ENCODE results near the gene FUT8.

The FUT8 gene

GRCh38 chr14:65552724-65553123 lies 140.2 kb downstream of the FUT8 start:
- no peak for DNase-seq (ENCODE audit: low read depth in 4 of 4, low spot score in 1 of 4)

GRCh38 chr14:65554837-65555236 lies 142.3 kb downstream of the FUT8 start:
- DNase-seq (ENCODE audit: low read depth in 4 of 4, low spot score in 1 of 4): no peak

- no peak for DNase-seq (ENCODE audit: low read depth in 4 of 4, low spot score in 1 of 4)
These were observed 142.8 kb downstream of the FUT8 start for GRCh38 chr14:65555358-65555757.

GRCh38 chr14:65558363-65558762 lies 145.8 kb downstream of the FUT8 start:
- DNase-seq (ENCODE audit: low read depth in 4 of 4, low spot score in 1 of 4): no peak

GRCh38 chr14:65560340-65561027 lies 148.0 kb downstream of the FUT8 start:
- DNase-seq (ENCODE audit: low read depth in 4 of 4, low spot score in 1 of 4): no peak

GRCh38 chr14:65564370-65564769 lies 151.8 kb downstream of the FUT8 start:
- DNase-seq (ENCODE audit: low read depth in 4 of 4, low spot score in 1 of 4): no peak

- no peak for DNase-seq (ENCODE audit: low read depth in 4 of 4, low spot score in 1 of 4)
These were observed 153.4 kb downstream of the FUT8 start for GRCh38 chr14:65565948-65566347.

- no peak for DNase-seq (ENCODE audit: low read depth in 4 of 4, low spot score in 1 of 4)
These were observed 154.4 kb downstream of the FUT8 start for GRCh38 chr14:65566820-65567522.

- DNase-seq (ENCODE audit: low read depth in 4 of 4, low spot score in 1 of 4): no peak
These were observed 162.1 kb downstream of the FUT8 start for GRCh38 chr14:65574611-65575010.

GRCh38 chr14:65575389-65575788 lies 162.9 kb downstream of the FUT8 start:
- DNase-seq (ENCODE audit: low read depth in 4 of 4, low spot score in 1 of 4): no peak

- no peak for DNase-seq (ENCODE audit: low read depth in 4 of 4, low spot score in 1 of 4)
These were observed 168.4 kb downstream of the FUT8 start for GRCh38 chr14:65580973-65581372.

GRCh38 chr14:65581378-65581777 lies 168.8 kb downstream of the FUT8 start:
- no peak for DNase-seq (ENCODE audit: low read depth in 4 of 4, low spot score in 1 of 4)

GRCh38 chr14:65581799-65582198 lies 169.3 kb downstream of the FUT8 start:
- no peak for DNase-seq (ENCODE audit: low read depth in 4 of 4, low spot score in 1 of 4)

GRCh38 chr14:65585216-65585615 lies 172.7 kb downstream of the FUT8 start:
- DNase-seq (ENCODE audit: low read depth in 4 of 4, low spot score in 1 of 4): no peak

- DNase-seq (ENCODE audit: low read depth in 4 of 4, low spot score in 1 of 4): no peak
These were observed 176.1 kb downstream of the FUT8 start for GRCh38 chr14:65588426-65589140.

GRCh38 chr14:65594153-65594881 lies 181.8 kb downstream of the FUT8 start:
- no peak for DNase-seq (ENCODE audit: low read depth in 4 of 4, low spot score in 1 of 4)

- no peak for DNase-seq (ENCODE audit: low read depth in 4 of 4, low spot score in 1 of 4)
These were observed 182.3 kb downstream of the FUT8 start for GRCh38 chr14:65594882-65595237.

- DNase-seq (ENCODE audit: low read depth in 4 of 4, low spot score in 1 of 4): no peak
These were observed 186.8 kb downstream of the FUT8 start for GRCh38 chr14:65599375-65599774.

GRCh38 chr14:65600742-65601141 lies 188.2 kb downstream of the FUT8 start:
- no peak for DNase-seq (ENCODE audit: low read depth in 4 of 4, low spot score in 1 of 4)

- no peak for DNase-seq (ENCODE audit: low read depth in 4 of 4, low spot score in 1 of 4)
These were observed 192.0 kb downstream of the FUT8 start for GRCh38 chr14:65604535-65604934.

GRCh38 chr14:65604936-65605335 lies 192.4 kb downstream of the FUT8 start:
- no peak for DNase-seq (ENCODE audit: low read depth in 4 of 4, low spot score in 1 of 4)

GRCh38 chr14:65606460-65606859 lies 193.9 kb downstream of the FUT8 start:
- no peak for DNase-seq (ENCODE audit: low read depth in 4 of 4, low spot score in 1 of 4)
